Muscle of leg (tissue), 11 donors: ENCODE data around the gene C9orf43. TPM values are rescaled to one million over a fixed set of nuclear protein-coding genes. Genes with fewer than 3 reads are reported as not detected.
"Not testable (repeated sequence)": the region's sequence is repeated elsewhere in the genome, so short reads cannot be mapped to it uniquely, and the experiment has no call there.

Source experiments
- DNase-seq: peaks from one replicate; pipeline ENCODE4 v3.0.0; 2013
- H3K27ac ChIP-seq: one replicate; pipeline ENCODE4 v1.5.1; 2013; ENCODE audit warnings: mild to moderate bottlenecking, low read length, control low read depth
- H3K27me3 ChIP-seq: one replicate; pipeline ENCODE4 v1.6.1; 2013; ENCODE audit warnings: low read length; ENCODE audit not compliant: control insufficient read depth, insufficient read depth
- H3K36me3 ChIP-seq: one replicate; pipeline ENCODE4 v1.6.1; 2013; ENCODE audit warnings: low read length; ENCODE audit not compliant: control insufficient read depth, insufficient read depth
- H3K4me1 ChIP-seq: one replicate; pipeline ENCODE4 v1.6.1; 2013; ENCODE audit warnings: low read length; ENCODE audit not compliant: control insufficient read depth, insufficient read depth
- H3K4me3 ChIP-seq: one replicate; pipeline ENCODE4 v1.5.1; 2013; ENCODE audit warnings: low read length, control low read depth
- H3K9me3 ChIP-seq: replicated peaks from 2 replicates; pipeline ENCODE4 v1.6.1; 2013; ENCODE audit warnings: low read depth, low read length; ENCODE audit not compliant: control insufficient read depth
- WGBS: methylation state at CpG from one replicate; pipeline ENCODE4 v1.1.5; 2013; ENCODE audit warnings: missing lambda C conversion rate; ENCODE audit not compliant: insufficient coverage; 5-methylcytosine and 5-hydroxymethylcytosine counted together
- polyA plus RNA-seq, 8 donors: library from polyadenylated mRNA; unstranded; fragments of 120-200 nt; gene quantifications; one replicate each; pipeline versions ENCODE4 v1.2.1 to v1.2.3, GENCODE V29; 2013; ENCODE audit warnings: inconsistent platforms in 1 of 8, low replicate concordance in 1 of 8; ENCODE audit not compliant: insufficient read length in 8 of 8, insufficient read depth in 1 of 8
- total RNA-seq: library from RNA; stranded (reverse); fragments of 120-200 nt; gene quantifications from one replicate; pipeline ENCODE4 v1.2.4, GENCODE V29; 2013

C9orf43 gene
- total and polyA plus RNA-seq, 9 donors, result 0.19 to 0.46 (median 0.25) TPM

- H3K27me3 ChIP-seq, result no peaks in the 10 kb centered on the region
- no peaks in the 10 kb centered on the region for H3K9me3 ChIP-seq
- H3K27ac ChIP-seq, result no peak overlapping the region
- H3K4me3 ChIP-seq, result no peak overlapping the region
- DNase-seq, result no peak
- no peaks in the 10 kb centered on the region for H3K36me3 ChIP-seq
- 56% methylated on average over 3 of the region's 4 CpGs for WGBS
- no peaks in the 10 kb centered on the region for H3K4me1 ChIP-seq
These were observed 6.8 kb downstream of the C9orf43 start for GRCh38 chr9:113417370-113417769.

GRCh38 chr9:113421726-113422125 lies 11.2 kb downstream of the C9orf43 start:
- H3K4me3 ChIP-seq, result no peak overlapping the region
- no peaks in the 10 kb centered on the region for H3K4me1 ChIP-seq
- no peaks in the 10 kb centered on the region for H3K27me3 ChIP-seq
- H3K9me3 ChIP-seq, result no peaks in the 10 kb centered on the region
- no peak for DNase-seq
- H3K36me3 ChIP-seq, result no peaks in the 10 kb centered on the region
- no peak overlapping the region for H3K27ac ChIP-seq
- no CpG with 5 or more reads among the region's 3 CpGs for WGBS

- H3K27ac ChIP-seq, result no peak overlapping the region
- H3K4me1 ChIP-seq, result no peaks in the 10 kb centered on the region
- no peaks in the 10 kb centered on the region for H3K9me3 ChIP-seq
- WGBS, result 34% methylated on average over 2 of the region's 2 CpGs
- H3K36me3 ChIP-seq, result no peaks in the 10 kb centered on the region
- no peak for DNase-seq
- no peak overlapping the region for H3K4me3 ChIP-seq
- no peaks in the 10 kb centered on the region for H3K27me3 ChIP-seq
These were observed 14.5 kb downstream of the C9orf43 start for GRCh38 chr9:113425072-113425471.

GRCh38 chr9:113426701-113427100 lies 16.2 kb downstream of the C9orf43 start:
- Histone ChIP-seq H3K4me1 (no peaks in the 10 kb centered on the region), H3K27me3 (no peaks in the 10 kb centered on the region), H3K9me3 (no peaks in the 10 kb centered on the region), H3K36me3 (no peaks in the 10 kb centered on the region), H3K27ac (no peak overlapping the region), H3K4me3 (no peak overlapping the region)
- no CpG with 5 or more reads among the region's 1 CpG for WGBS
- DNase-seq, result no peak

GRCh38 chr9:113427629-113428028 lies 17.1 kb downstream of the C9orf43 start:
- whole genome bisulfite sequencing, result 100% methylated on average over 1 of the region's 2 CpGs
- DNase-seq, result no peak

GRCh38 chr9:113428062-113428615 lies 17.6 kb downstream of the C9orf43 start:
- Histone ChIP-seq H3K27ac (no peak overlapping the region), H3K4me3 (no peak overlapping the region), H3K27me3 (no peaks in the 10 kb centered on the region), H3K36me3 (no peaks in the 10 kb centered on the region), H3K9me3 (no peaks in the 10 kb centered on the region), H3K4me1 (no peaks in the 10 kb centered on the region)
- DNase-seq, result peak; percentile 77
- WGBS, result no CpG with 5 or more reads among the region's 1 CpG

More at GRCh38 chr9:113427629-113428028, 17.1 kb downstream of the C9orf43 start:
- Histone ChIP-seq H3K9me3 (no peaks in the 10 kb centered on the region), H3K36me3 (no peaks in the 10 kb centered on the region), H3K4me1 (no peaks in the 10 kb centered on the region), H3K27me3 (no peaks in the 10 kb centered on the region), H3K4me3 (no peak overlapping the region), H3K27ac (no peak overlapping the region)

GRCh38 chr9:113431191-113431590 lies 20.6 kb downstream of the C9orf43 start:
- no peaks in the 10 kb centered on the region for H3K9me3 ChIP-seq
- no peaks in the 10 kb centered on the region for H3K27me3 ChIP-seq
- no peaks in the 10 kb centered on the region for H3K36me3 ChIP-seq
- H3K4me3 ChIP-seq, result no peak overlapping the region
- no peak for DNase-seq
- H3K4me1 ChIP-seq, result no peaks in the 10 kb centered on the region
- H3K27ac ChIP-seq, result no peak overlapping the region

- Histone ChIP-seq H3K9me3 (no peaks in the 10 kb centered on the region), H3K4me3 (no peak overlapping the region), H3K27me3 (no peaks in the 10 kb centered on the region), H3K27ac (no peak overlapping the region), H3K36me3 (no peaks in the 10 kb centered on the region), H3K4me1 (no peaks in the 10 kb centered on the region)
- WGBS, result no CpG with 5 or more reads among the region's 4 CpGs
- DNase-seq, result no peak
These were observed 26.4 kb downstream of the C9orf43 start for GRCh38 chr9:113436728-113437515.

- H3K4me1 ChIP-seq, H3K27me3 ChIP-seq, H3K9me3 ChIP-seq, H3K36me3 ChIP-seq, DNase-seq, H3K4me3 ChIP-seq, H3K27ac ChIP-seq: not testable (repeated sequence)
- no CpG with 5 or more reads among the region's 1 CpG for WGBS
These were observed 27.2 kb downstream of the C9orf43 start for GRCh38 chr9:113437716-113438115.

- no peak overlapping the region for H3K27ac ChIP-seq
- no peaks in the 10 kb centered on the region for H3K9me3 ChIP-seq
- no peaks in the 10 kb centered on the region for H3K36me3 ChIP-seq
- no peak for DNase-seq
- no CpG with 5 or more reads among the region's 2 CpGs for WGBS
- no peak overlapping the region for H3K4me3 ChIP-seq
- H3K4me1 ChIP-seq, result no peaks in the 10 kb centered on the region
- no peaks in the 10 kb centered on the region for H3K27me3 ChIP-seq
These were observed 34.2 kb downstream of the C9orf43 start for GRCh38 chr9:113444736-113445135.
